ENCODE results near the gene RPS14. TPM values are rescaled to one million over a fixed set of nuclear protein-coding genes. Genes with fewer than 3 reads are reported as not detected.
"Not testable (repeated sequence)": the region's sequence is repeated elsewhere in the genome, so short reads cannot be mapped to it uniquely, and the experiment has no call there.

RPS14 gene
- polyA plus RNA-seq, 1 experiment, result 2,496 TPM

GRCh38 chr5:150481972-150482406 lies 32.5 kb upstream of the RPS14 start:
- DNase-seq (ENCODE audit: low read depth), result no peak
- ChIA-PET CTCF (interaction anchor here (1.5 to 1.9 kb wide), 2 partner anchors 16 to 78 kb away, joined by 3 to 6 read pairs; no protein-coding TSS in a partner anchor), POLR2A (no interaction called here)

GRCh38 chr5:150481708-150481965 lies 32.1 kb upstream of the RPS14 start:
- no peak for DNase-seq (ENCODE audit: low read depth)
- no peak for TF ChIP-seq CTCF (IDR thresholded peaks at IDR 0.05; ENCODE audit: insufficient read depth, low read depth, low read length)
- POLR2A ChIA-PET, result no interaction called here
- Histone ChIP-seq H3K27me3 (ENCODE audit: control insufficient read depth, insufficient read depth, low read length) (no peaks in the 10 kb centered on the region), H3K4me3 (ENCODE audit: low read depth, low read length) (no peak overlapping the region), H3K36me3 (ENCODE audit: control insufficient read depth, insufficient read depth, low read length) (no peaks in the 10 kb centered on the region)
- CTCF ChIA-PET, result interaction anchor here (1.5 to 1.9 kb wide), 2 partner anchors 16 to 79 kb away, joined by 3 to 6 read pairs; no protein-coding TSS in a partner anchor

More at GRCh38 chr5:150481972-150482406, 32.5 kb upstream of the RPS14 start:
- H3K4me3 ChIP-seq (ENCODE audit: low read depth, low read length), result no peak overlapping the region
- no peaks in the 10 kb centered on the region for H3K27me3 ChIP-seq (ENCODE audit: control insufficient read depth, insufficient read depth, low read length)
- no peak for TF ChIP-seq CTCF (IDR thresholded peaks at IDR 0.05; ENCODE audit: insufficient read depth, low read depth, low read length)
- H3K36me3 ChIP-seq (ENCODE audit: control insufficient read depth, insufficient read depth, low read length), result no peaks in the 10 kb centered on the region

- no peak for TF ChIP-seq CTCF (IDR thresholded peaks at IDR 0.05; ENCODE audit: insufficient read depth, low read depth, low read length)
- ChIA-PET POLR2A (no interaction called here), CTCF (interaction anchor here (0.8 kb wide), 1 partner anchor 38 kb away, joined by 3 read pairs; no protein-coding TSS in a partner anchor)
- DNase-seq (ENCODE audit: low read depth), result no peak
- H3K4me3 ChIP-seq (ENCODE audit: low read depth, low read length), result no peak overlapping the region
- no peaks in the 10 kb centered on the region for H3K27me3 ChIP-seq (ENCODE audit: control insufficient read depth, insufficient read depth, low read length)
- no peaks in the 10 kb centered on the region for H3K36me3 ChIP-seq (ENCODE audit: control insufficient read depth, insufficient read depth, low read length)
These were observed 29.9 kb upstream of the RPS14 start for GRCh38 chr5:150479416-150479815.

- POLR2A ChIA-PET; H3K36me3 ChIP-seq (ENCODE audit: control insufficient read depth, insufficient read depth, low read length); CTCF ChIA-PET: not testable (repeated sequence)
These were observed 27.0 kb upstream of the RPS14 start for GRCh38 chr5:150476568-150476967.

GRCh38 chr5:150473673-150474358 lies 24.3 kb upstream of the RPS14 start:
- H3K27me3 ChIP-seq (ENCODE audit: control insufficient read depth, insufficient read depth, low read length), result no peaks in the 10 kb centered on the region
- POLR2A ChIA-PET, result interaction anchor here (0.5 to 1.5 kb wide), 4 partner anchors 9 to 310 kb away, joined by 3 to 40 read pairs (median 12); no protein-coding TSS in a partner anchor
- peak; percentile 19; the same call in 1 of the 2 replicates for TF ChIP-seq CTCF (IDR thresholded peaks at IDR 0.05; ENCODE audit: insufficient read depth, low read depth, low read length)
- H3K4me3 ChIP-seq (ENCODE audit: low read depth, low read length), result no peak overlapping the region
- H3K36me3 ChIP-seq (ENCODE audit: control insufficient read depth, insufficient read depth, low read length), result no peaks in the 10 kb centered on the region
- CTCF ChIA-PET, result interaction anchor here (0.6 to 1.7 kb wide), 6 partner anchors 9 to 72 kb away, joined by 3 to 6 read pairs (median 3); partner anchors contain the start of gene NDST1
- no peak for DNase-seq (ENCODE audit: low read depth)

More at GRCh38 chr5:150476568-150476967, 27.0 kb upstream of the RPS14 start:
- not testable (repeated sequence) for H3K4me3 ChIP-seq (ENCODE audit: low read depth, low read length); DNase-seq (ENCODE audit: low read depth); H3K27me3 ChIP-seq (ENCODE audit: control insufficient read depth, insufficient read depth, low read length)

All from BJ (cell line).